Kidney tubule cell (primary cell): ENCODE measurements around the gene SEL1L.
"Not testable (repeated sequence)": the region's sequence is repeated elsewhere in the genome, so short reads cannot be mapped to it uniquely, and the experiment has no call there.

Experiments used
- DNase-seq: peaks from one replicate; pipeline ENCODE4 v3.0.0-alpha.2; 2018; ENCODE audit warnings: low spot score

The SEL1L gene

DNA sequence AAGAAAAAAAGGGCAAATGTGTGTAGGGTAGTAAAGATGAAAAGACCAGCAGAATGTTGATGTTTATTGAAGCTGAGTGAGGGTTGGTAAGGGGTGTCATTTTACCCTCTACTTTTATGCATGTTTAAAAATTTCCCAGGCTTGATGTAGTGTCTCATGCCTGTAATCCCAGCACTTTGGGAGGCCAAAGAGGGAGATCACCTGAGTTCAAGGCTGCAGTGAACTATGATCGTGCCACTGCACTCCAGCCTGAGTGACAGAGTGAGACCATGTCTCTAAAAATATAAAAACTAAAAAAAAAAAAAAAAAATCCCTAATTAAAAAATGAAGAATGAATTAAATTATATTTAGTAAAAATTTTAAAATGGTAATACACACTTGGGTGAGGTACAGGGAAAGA, 8.5 kb downstream of the SEL1L start:
- no peak for DNase-seq

DNA sequence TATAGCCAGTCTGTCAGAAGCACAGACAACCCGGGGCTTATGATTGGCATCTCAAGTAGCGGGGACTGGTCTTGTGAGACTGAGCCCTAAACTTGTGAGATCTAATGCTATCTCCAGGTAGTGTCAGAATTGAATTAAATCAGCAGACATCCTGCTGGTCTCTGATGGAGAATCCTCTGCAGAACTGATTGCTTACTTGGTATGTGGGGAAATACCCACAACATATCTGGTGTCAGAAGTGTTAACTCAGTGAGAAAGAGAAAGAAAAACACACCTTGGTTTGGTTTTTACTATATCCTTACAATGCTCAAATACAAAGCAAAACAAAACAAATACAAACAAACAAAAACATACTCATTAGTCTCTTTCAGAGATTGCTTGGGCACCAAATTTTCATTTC, 10.0 kb downstream of the SEL1L start:
- DNase-seq = no peak

DNA sequence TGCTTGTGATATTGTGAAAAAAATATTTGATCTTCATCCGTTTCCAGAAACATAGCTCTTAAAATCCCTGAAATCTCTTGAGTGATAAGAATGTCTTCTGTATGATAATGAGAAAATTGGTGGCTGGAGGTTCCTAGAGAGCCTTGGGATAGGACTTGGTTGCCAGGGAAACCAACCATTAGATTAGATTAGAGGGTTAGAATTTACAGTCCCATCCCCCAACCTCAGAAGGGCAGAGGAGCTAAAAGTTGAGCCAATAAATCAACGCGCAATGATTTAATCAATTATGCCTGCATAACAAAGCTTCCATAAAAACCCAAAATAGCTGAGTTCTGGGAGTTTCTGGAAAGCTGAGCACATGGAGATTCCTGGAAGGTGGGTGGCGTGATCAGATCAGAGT, 10.6 kb downstream of the SEL1L start:
- no peak for DNase-seq

- no peak for DNase-seq
These were observed 12.3 kb downstream of the SEL1L start for GRCh38 chr14:81521356-81521755.

DNA sequence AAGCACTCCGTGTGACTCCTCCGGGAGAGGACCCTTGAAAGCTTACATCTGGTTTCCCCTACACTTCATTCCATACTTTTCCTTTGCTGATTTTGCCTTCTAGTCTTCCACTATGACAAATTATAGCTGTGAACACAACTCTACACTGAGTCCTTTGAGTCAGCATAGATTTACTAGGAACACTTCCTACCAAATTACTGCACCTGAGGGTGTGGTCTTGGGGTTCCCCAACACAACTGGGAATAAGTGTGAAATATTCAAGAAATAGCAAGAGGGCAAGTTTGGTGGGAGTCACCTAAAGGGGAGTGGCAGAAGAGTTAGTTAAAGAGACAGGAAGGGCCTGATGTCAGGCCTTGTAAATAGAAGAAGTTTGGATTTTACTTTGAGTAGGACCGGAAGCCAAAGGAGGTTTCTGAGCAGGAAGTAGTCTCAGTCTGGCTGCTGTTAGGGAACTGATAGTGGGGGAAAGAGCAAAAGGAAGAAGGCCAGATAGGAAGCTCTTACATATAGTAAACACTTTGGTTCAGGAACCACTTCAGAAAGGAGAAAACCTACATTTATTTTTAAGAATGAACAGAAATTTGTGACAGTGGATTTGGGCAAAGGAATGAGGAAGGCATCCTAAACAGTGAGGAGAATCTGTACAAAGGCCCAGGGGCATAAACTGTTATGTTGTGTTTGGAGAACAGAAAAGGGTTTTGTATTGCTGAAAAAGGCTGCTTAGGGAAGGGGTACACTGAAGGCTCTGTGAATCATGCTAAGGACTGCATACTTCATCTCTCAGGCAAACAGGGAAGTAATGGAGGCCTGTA, 14.2 kb downstream of the SEL1L start:
- DNase-seq = no peak

DNA sequence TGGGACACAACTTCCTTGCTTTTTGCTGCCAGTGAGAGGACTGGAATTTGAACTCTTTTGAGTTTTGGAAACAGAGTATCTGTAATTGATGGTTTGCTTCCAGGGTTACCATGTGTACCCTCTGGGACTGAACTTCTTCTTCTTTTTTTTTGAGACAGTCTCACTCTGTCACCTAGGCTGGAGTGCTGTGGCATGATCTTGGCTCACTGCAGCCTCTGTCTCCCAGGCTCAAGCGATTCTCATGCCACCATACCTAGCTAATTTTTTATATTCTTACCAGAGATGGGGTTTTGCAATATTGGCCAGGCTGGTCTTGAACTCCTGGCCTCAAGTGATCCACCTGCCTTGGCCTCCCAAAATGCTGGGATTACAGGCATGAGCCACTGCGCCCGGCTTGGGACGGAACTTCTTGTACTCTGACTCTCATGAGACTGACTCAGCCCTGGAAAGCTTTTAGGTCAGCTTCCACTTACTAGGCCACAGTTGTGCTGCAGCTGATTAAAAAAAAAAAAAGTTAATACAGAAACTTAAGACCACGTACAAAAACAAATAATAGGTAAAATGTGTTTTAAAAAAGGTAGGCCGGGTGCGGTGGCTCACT, 15.8 kb downstream of the SEL1L start:
- no peak for DNase-seq

GRCh38 chr14:81516986-81517797, 16.5 kb downstream of the SEL1L start:
- DNase-seq = peak; percentile 10

DNA sequence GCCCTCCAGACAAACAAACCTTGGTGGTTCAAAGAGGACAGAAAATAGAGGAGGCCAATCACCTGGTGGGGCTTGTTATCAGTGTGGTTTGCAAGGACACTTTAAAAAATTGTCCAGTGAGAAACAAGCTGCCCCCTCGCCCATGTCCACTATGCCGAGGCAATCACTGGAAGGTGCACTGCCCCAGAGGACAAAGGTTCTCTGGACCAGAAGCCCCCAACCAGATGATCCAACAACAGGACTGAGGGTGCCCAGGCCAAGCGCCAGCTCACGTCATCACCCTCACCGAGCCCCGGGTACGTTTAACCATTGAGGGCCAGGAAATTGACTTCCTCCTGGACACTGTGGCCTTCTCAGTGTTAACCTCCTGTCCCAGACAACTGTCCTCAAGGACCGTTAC, 17.7 kb downstream of the SEL1L start:
- not testable (repeated sequence) for DNase-seq

GRCh38 chr14:81512826-81513225, 20.8 kb downstream of the SEL1L start:
- not testable (repeated sequence) for DNase-seq

DNA sequence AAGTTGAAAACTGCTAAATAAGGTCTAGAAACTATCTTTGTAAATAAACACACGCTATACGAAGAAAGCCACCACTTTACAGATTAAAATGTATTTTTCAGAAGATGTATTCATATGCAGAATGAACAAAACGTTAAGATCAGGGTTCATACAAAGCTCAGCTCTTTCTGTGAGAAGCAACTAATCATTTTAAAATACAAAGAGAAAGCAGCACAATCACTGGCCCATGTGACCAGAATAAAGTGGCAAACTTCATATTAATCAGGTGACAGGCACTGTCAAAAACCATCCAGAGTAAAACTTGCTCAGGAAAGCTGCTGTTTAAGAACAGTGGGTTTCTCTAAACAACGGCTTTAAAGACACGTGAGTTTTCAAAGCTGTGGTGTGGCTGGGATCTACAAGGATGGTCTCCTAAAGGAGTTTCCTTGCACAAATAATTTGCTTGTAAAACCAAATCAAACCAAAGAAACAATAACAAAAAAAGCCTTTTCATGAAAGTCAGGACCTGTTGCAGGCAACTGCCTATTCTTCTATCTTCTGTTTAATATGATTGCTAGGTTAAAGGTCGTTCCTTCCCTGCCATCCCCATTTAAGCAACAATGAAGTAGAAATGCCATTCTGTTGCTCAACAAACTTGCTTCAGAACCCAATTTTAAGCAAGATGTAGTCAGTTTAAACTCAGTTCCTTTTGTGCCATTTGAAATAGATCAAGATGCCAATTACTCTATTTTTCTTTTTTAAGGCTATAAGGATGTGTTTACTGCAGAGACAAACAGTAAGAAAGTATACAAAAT, 22.3 kb downstream of the SEL1L start:
- DNase-seq = no peak

- no peak for DNase-seq
These were observed 23.7 kb downstream of the SEL1L start for GRCh38 chr14:81509838-81510452.

GRCh38 chr14:81509321-81509720, 24.3 kb downstream of the SEL1L start:
- DNase-seq = no peak

DNA sequence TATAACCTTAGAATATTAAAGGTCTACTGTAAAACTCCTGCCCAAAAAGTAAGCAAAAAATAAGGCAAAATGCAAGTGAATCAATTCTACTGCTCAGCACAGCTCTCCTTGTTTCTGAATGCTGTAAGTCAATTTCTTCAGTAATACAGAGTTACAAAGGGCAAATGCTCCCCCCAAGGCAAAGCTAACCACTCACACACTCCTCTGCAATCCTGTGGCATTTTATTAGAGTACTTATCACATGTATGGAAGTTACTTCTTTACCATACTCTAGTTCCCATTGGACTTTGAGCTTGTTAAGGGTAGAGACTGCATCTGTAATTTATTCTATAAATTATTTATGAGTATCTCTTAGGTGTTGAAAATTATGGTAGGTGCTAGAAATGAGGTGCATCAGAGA, 27.2 kb downstream of the SEL1L start:
- no peak for DNase-seq

DNA sequence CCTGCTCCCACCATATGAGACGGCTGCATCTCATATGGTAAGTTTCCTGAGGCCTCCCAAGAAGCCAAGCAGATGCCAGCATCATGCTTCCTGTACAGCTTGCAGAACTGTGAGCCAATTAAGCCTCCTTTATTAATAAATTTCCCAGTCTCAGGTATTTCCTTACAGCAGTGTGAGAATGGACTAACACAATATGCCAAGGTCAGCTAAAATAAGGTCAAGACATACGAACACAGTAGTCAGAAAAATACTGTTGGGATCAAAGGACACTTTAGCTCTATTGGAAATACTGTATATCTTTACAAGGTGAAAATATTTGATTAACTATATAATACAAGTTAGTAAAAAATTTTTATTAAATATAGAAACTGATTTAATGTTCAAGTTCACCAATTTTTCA, 28.8 kb downstream of the SEL1L start:
- DNase-seq = no peak

- DNase-seq = no peak
These were observed 47.9 kb downstream of the SEL1L start for GRCh38 chr14:81485781-81486180.

DNA sequence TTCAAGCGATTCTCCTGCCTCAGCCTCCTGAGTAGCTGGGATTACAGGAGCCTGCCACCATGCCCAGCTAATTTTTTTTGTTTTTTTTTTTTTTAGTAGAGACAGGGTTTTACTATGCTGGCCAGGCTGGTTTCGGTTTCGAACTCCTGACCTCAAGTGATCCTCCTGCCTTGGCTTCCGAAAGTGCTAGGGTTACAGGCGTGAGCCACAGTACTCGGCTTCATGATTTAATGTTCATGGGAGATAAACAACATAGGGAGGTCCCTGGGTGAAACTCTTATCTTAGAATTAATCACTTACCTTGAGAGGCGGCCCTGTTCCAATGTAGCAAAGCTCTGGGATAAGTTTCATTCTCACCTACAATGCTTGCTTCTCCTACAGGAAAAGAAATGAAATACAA, 48.3 kb downstream of the SEL1L start:
- no peak for DNase-seq

DNA sequence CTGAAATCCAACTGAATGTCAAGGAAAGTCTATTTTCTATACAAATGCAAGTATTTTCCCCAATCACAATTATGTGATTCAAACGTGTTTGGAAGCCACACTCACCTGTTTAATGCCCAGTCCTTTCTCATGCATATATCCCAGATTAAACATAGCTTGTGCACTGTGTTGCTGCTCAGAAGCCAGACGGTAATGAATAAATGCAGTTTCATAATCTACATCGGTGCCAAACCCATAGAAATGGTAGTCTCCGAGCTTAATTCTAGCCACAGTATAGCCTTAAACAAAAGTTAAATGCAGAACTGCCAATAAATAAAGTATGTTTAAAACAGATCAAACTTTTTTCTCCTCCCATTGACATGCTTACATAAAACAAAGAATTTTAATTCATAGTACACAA, 49.5 kb downstream of the SEL1L start:
- DNase-seq = no peak

DNA sequence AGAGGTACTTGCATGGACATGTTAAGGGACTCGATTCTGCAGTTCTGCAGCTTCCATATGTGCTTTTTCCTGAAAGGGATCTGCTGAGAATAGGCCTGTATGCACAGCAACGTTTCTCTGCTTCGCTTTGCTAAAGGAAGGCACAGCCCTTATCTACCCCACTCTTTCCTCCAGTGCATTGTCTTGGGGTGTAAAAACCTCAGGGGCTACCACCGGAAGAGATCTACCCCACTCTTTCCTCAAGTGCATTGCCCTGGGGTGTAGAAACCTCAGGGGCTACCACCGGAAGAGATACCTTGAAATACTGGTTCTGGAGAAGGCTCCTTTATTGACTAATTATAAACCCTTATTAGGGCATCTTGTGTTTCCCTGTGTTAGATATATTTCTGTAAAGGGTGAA, 52.9 kb downstream of the SEL1L start:
- no peak for DNase-seq

- DNase-seq = no peak
These were observed 55.2 kb downstream of the SEL1L start for GRCh38 chr14:81478446-81478845.

- no peak for DNase-seq
These were observed 56.8 kb downstream of the SEL1L start for GRCh38 chr14:81476816-81477215.

GRCh38 chr14:81474685-81475324, 58.8 kb downstream of the SEL1L start:
- DNase-seq = no peak
